CD8-positive, alpha-beta memory T cell (primary cell): ENCODE measurements around the gene CCDC136. TPM values are rescaled to one million over a fixed set of nuclear protein-coding genes. Genes with fewer than 3 reads are reported as not detected.

Source experiments
- CTCF ChIA-PET: fragments of 350-600 bp; sonication (Branson Sonifier 250); formaldehyde crosslinking; loops from one replicate; lab custom pipeline; 2021; ENCODE audit warnings: antibody characterized with exemption; lab: Charles Lee
- POLR2A ChIA-PET: fragments of 350-600 bp; sonication (Branson Sonifier 250); formaldehyde crosslinking; loops from one replicate; lab custom pipeline; 2021; ENCODE audit warnings: antibody characterized with exemption; lab: Charles Lee
- DNase-seq, 5 donors: peaks; one replicate each; pipeline versions ENCODE4 v3.0.0 to v3.0.0-alpha.2; 2020 to 2022; ENCODE audit warnings: mixed read lengths in 1 of 5
- H3K27ac ChIP-seq: one replicate; pipeline ENCODE4 v1.7.0; 2013; ENCODE audit warnings: low read depth, mild to moderate bottlenecking, low read length, moderate library complexity
- H3K27me3 ChIP-seq: 2 replicates; pipeline ENCODE4 v1.7.0; 2013; ENCODE audit warnings: low read length, mild to moderate bottlenecking; ENCODE audit not compliant: insufficient read depth, poor library complexity, severe bottlenecking
- H3K36me3 ChIP-seq: 2 replicates; pipeline ENCODE4 v1.7.0; 2013; ENCODE audit warnings: mild to moderate bottlenecking, low read length, moderate library complexity; ENCODE audit not compliant: insufficient read depth
- H3K4me1 ChIP-seq: 2 replicates; pipeline ENCODE4 v1.7.0; 2013; ENCODE audit warnings: mild to moderate bottlenecking, low read length, moderate library complexity; ENCODE audit not compliant: insufficient read depth
- H3K4me3 ChIP-seq: 2 replicates; pipeline ENCODE4 v1.7.0; 2013; ENCODE audit warnings: mild to moderate bottlenecking, low read length
- H3K9me3 ChIP-seq: 2 replicates; pipeline ENCODE4 v1.7.0; 2013; ENCODE audit warnings: mild to moderate bottlenecking, low read length
- H3K27ac Mint-ChIP-seq, 8 donors: one replicate each; pipeline ENCODE4 v1.8.0; 2020 to 2021; ENCODE audit warnings: mixed read lengths in 8 of 8, mild to moderate bottlenecking in 6 of 8, inconsistent platforms in 3 of 8, moderate library complexity in 3 of 8
- H3K27me3 Mint-ChIP-seq, 2 donors: one replicate each; pipeline ENCODE4 v1.8.0; 2020 to 2021; ENCODE audit warnings: mixed read lengths in 2 of 2, mild to moderate bottlenecking in 1 of 2, moderate library complexity in 1 of 2
- H3K36me3 Mint-ChIP-seq, 3 donors: one replicate each; pipeline ENCODE4 v1.8.0; 2020 to 2021; ENCODE audit warnings: mixed read lengths in 3 of 3, inconsistent platforms in 1 of 3, mild to moderate bottlenecking in 1 of 3
- H3K4me1 Mint-ChIP-seq, 3 donors: one replicate each; pipeline ENCODE4 v1.8.0; 2020 to 2021; ENCODE audit warnings: mixed read lengths in 3 of 3, inconsistent platforms in 1 of 3, mild to moderate bottlenecking in 1 of 3
- H3K4me3 Mint-ChIP-seq, 7 donors: one replicate each; pipeline ENCODE4 v1.8.0; 2020 to 2021; ENCODE audit warnings: mixed read lengths in 7 of 7, mild to moderate bottlenecking in 6 of 7, moderate library complexity in 4 of 7, inconsistent platforms in 2 of 7
- H3K9me3 Mint-ChIP-seq, 5 donors: one replicate each; pipeline ENCODE4 v1.8.0; 2020 to 2022; ENCODE audit warnings: mixed read lengths in 5 of 5, mild to moderate bottlenecking in 3 of 5, moderate library complexity in 2 of 5, inconsistent platforms in 1 of 5
- polyA plus RNA-seq: library from polyadenylated mRNA; unstranded; fragments of 300-500 nt; fragmentation: Illumina TruSeq; gene quantifications from one replicate; pipeline ENCODE4 v1.2.3, GENCODE V29; 2021
- total RNA-seq, 2 experiments: library from RNA; stranded (reverse); gene quantifications; one replicate each; pipeline ENCODE4 v1.2.3, GENCODE V29; 2021

CCDC136 gene
- total and polyA plus RNA-seq, 3 experiments from 2014 or later = 2.6 to 9.0 (median 8.7) TPM

DNA sequence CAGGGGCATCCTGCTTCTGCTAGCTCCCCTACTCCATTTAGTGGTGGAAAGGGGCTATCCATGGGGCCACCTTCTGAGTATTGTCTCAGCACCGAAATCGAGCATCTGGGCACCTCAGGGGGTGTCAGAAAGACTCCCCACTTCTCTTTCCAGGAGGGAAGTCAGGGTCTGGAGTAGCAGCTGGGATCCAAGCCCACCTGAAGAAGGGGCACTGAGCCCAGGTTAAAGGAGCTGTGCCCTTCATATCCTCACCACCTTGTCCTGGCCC lies 41.0 kb downstream of the CCDC136 start:
- DNase-seq = no peak
- Mint-ChIP-seq H3K36me3 (no peaks in the 10 kb centered on the region), H3K27ac (no peak overlapping the region), H3K27me3 (peaks cover 20 to 28% of the 10 kb centered on the region in 2 donors), H3K4me1 (peaks cover 6 to 21% (median 12%) of the 10 kb centered on the region in 3 donors), H3K9me3 (no peaks in the 10 kb centered on the region), H3K4me3 (no peak overlapping the region)
- Histone ChIP-seq H3K36me3 (no peaks in the 10 kb centered on the region), H3K4me1 (peaks cover 7% of the 10 kb centered on the region), H3K27ac (peak overlapping the region; percentile 74), H3K4me3 (no peak overlapping the region), H3K27me3 (peaks cover 15% of the 10 kb centered on the region), H3K9me3 (no peaks in the 10 kb centered on the region)
- CTCF ChIA-PET = interaction anchor here (1.4 kb wide), 1 partner anchor 9 kb away, joined by 4 read pairs; no protein-coding TSS in a partner anchor
- POLR2A ChIA-PET = no interaction called here

DNA sequence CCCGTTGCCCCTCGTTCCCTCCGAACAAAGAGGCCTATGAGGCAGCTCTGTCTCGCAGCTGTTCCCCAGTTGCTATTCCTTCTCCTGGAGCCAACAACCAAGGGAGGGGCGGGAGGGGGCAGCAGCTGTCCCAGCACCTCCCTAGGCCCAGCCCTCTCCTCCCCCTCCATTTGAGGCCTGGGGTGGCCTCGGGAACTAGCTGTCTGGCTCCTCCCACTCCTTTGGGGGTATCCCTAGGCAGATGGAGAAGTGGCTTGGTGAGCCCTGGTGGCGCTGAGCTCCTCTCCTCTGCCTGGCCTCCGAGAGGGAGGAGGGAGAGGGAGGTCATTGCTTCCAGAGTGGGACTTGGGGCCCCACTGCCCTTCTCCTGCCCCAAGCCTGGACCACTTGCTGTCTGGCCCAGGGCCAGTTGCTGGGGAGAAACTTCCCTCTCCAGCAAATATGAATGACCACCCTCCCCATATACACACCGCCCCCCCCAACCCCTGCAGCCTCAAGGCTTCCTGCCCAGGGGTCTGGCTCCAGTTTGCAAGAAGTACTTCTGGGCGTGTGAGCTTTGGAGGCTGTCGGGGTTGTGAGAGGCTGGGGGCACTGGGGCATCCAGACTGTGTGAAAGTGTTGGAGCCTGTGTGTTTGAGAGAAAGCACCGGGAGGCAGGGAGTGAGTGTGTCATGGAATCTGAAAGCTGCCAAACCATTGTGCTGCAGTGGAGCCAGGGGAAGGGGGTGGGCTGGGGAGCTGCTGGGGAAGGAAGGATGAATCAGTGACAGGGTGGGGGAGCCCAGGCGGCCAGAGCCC lies 41.6 kb downstream of the CCDC136 start:
- no peaks in the 10 kb centered on the region for H3K9me3 Mint-ChIP-seq
- CTCF ChIA-PET = interaction anchor here (1.4 kb wide), 1 partner anchor 9 kb away, joined by 4 read pairs; no protein-coding TSS in a partner anchor
- no peak for DNase-seq
- Histone ChIP-seq H3K27me3 (peaks cover 14% of the 10 kb centered on the region), H3K9me3 (no peaks in the 10 kb centered on the region), H3K4me1 (peaks cover 7% of the 10 kb centered on the region), H3K36me3 (no peaks in the 10 kb centered on the region), H3K27ac (peak overlapping the region; percentile 74), H3K4me3 (no peak overlapping the region)
- no peaks in the 10 kb centered on the region for H3K36me3 Mint-ChIP-seq
- peaks cover 19 to 23% of the 10 kb centered on the region in 2 donors for H3K27me3 Mint-ChIP-seq
- H3K4me3 Mint-ChIP-seq = peak overlapping the region in 1 of 7 donors; percentile 59
- POLR2A ChIA-PET = no interaction called here
- H3K27ac Mint-ChIP-seq = no peak overlapping the region
- peaks cover 6 to 21% (median 12%) of the 10 kb centered on the region in 3 donors for H3K4me1 Mint-ChIP-seq

DNA sequence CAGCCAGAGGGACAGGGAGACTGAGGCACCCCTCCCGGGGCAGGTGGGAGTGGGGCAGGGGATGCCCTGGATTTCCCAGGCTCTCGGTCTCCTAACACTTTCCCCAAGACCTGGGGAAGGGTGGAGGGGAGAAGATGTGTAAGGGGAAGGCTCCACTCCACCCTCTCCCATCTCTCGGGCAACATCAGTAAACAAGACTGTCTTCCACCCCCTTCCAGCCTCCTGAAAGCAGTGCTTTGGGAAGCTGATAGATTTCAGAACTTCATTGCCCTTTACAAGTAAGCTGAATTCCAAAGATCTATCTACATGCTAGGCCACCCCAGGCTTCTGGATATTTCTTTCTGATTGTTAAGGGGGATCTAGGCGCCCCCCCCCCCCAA lies 42.2 kb downstream of the CCDC136 start:
- POLR2A ChIA-PET = no interaction called here
- H3K4me3 Mint-ChIP-seq = no peak overlapping the region
- peaks cover 6 to 21% (median 12%) of the 10 kb centered on the region in 3 donors for H3K4me1 Mint-ChIP-seq
- CTCF ChIA-PET = no interaction called here
- Histone ChIP-seq H3K36me3 (no peaks in the 10 kb centered on the region), H3K4me1 (peaks cover 7% of the 10 kb centered on the region), H3K27ac (no peak overlapping the region), H3K4me3 (no peak overlapping the region), H3K27me3 (peaks cover 9% of the 10 kb centered on the region), H3K9me3 (no peaks in the 10 kb centered on the region)
- peaks cover 14 to 18% of the 10 kb centered on the region in 2 donors for H3K27me3 Mint-ChIP-seq
- no peaks in the 10 kb centered on the region for H3K9me3 Mint-ChIP-seq
- H3K27ac Mint-ChIP-seq = no peak overlapping the region
- DNase-seq = no peak
- H3K36me3 Mint-ChIP-seq = no peaks in the 10 kb centered on the region

DNA sequence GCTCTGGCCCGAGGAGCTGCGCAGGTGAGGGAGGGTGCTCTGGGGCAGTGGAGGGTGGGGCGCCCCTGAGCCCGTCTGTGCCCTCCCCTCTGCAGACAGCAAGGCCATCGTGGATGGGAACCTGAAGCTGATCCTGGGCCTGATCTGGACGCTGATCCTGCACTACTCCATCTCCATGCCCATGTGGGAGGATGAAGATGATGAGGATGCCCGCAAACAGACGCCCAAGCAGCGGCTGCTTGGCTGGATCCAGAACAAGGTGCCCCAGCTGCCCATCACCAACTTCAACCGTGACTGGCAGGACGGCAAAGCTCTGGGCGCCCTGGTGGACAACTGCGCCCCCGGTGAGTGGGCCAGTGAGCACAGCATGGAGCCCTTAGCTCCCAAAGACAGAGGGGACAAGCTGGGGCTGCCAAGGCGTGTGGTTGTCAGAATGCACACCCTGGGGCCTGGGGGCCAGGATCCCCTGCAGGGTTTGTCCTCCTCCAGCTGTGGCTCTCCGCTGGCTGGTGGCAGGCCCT lies 43.5 kb downstream of the CCDC136 start:
- H3K4me1 ChIP-seq = no peaks in the 10 kb centered on the region
- H3K27ac Mint-ChIP-seq = no peak overlapping the region
- no peak overlapping the region for H3K4me3 ChIP-seq
- H3K4me1 Mint-ChIP-seq = peaks cover 4 to 13% (median 5%) of the 10 kb centered on the region in 3 donors
- ChIA-PET POLR2A (no interaction called here), CTCF (interaction anchor here (1.8 kb wide), 1 partner anchor 48 kb away, joined by 7 read pairs; no protein-coding TSS in a partner anchor)
- H3K36me3 ChIP-seq = no peaks in the 10 kb centered on the region
- DNase-seq = no peak
- H3K4me3 Mint-ChIP-seq = no peak overlapping the region
- H3K27ac ChIP-seq = no peak overlapping the region
- no peaks in the 10 kb centered on the region for H3K9me3 ChIP-seq
- H3K9me3 Mint-ChIP-seq = no peaks in the 10 kb centered on the region
- peaks cover 7 to 9% of the 10 kb centered on the region in 2 donors for H3K27me3 Mint-ChIP-seq
- no peaks in the 10 kb centered on the region for H3K36me3 Mint-ChIP-seq
- H3K27me3 ChIP-seq = no peaks in the 10 kb centered on the region

DNA sequence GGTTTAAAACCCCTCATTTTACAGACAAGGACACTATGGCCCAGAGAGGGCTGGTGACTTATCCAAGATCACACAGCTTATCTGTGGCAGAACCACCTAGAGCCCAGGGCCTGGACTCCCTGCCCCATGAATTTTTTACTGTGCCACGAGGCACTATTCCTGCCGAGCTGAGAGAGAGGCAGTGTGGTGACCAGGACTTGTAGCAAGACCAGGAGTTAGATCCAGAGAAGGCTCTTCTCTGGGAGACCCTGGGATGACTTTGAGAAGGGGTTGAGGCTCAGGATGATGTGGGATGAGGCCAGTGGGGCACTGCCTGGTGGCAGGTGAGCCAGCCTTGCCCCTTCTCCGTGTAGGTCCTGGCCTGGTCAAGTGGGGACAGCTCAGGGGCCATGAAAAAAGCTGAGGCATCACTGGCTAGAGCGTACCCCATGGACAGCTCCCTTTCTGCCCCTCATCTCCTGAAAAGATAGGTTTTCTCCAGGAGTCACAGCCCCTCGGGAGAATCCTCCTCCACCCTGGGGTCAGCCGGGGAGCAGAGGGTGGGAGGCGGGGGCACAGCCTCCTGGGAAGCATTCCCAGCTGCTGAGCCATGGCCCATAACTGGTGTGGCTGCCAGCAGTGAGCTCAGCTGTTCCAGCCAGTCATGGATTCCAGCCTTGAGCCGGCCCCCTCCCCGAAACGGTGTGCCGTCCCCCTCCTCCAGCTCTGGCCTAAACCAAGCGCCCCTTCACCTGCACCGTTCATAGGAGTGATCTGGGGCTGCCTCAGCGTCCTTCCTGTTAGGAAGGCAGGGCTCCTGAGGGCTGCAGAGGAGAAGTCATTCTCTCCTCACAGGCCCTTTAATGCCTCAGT lies 44.2 kb downstream of the CCDC136 start:
- no peak for DNase-seq
- Histone ChIP-seq H3K4me3 (no peak overlapping the region), H3K36me3 (no peaks in the 10 kb centered on the region), H3K9me3 (no peaks in the 10 kb centered on the region), H3K27me3 (no peaks in the 10 kb centered on the region), H3K27ac (no peak overlapping the region), H3K4me1 (no peaks in the 10 kb centered on the region)
- H3K27ac Mint-ChIP-seq = peak overlapping the region in 1 of 8 donors; percentile 36
- CTCF ChIA-PET = interaction anchor here (1.8 kb wide), 1 partner anchor 48 kb away, joined by 7 read pairs; no protein-coding TSS in a partner anchor
- H3K9me3 Mint-ChIP-seq = no peaks in the 10 kb centered on the region
- H3K4me1 Mint-ChIP-seq = peaks cover 0 to 7% (median 0%) of the 10 kb centered on the region in 3 donors
- no peak overlapping the region for H3K4me3 Mint-ChIP-seq
- H3K27me3 Mint-ChIP-seq = peaks cover 1 to 4% of the 10 kb centered on the region in 2 donors
- POLR2A ChIA-PET = no interaction called here
- no peaks in the 10 kb centered on the region for H3K36me3 Mint-ChIP-seq

DNA sequence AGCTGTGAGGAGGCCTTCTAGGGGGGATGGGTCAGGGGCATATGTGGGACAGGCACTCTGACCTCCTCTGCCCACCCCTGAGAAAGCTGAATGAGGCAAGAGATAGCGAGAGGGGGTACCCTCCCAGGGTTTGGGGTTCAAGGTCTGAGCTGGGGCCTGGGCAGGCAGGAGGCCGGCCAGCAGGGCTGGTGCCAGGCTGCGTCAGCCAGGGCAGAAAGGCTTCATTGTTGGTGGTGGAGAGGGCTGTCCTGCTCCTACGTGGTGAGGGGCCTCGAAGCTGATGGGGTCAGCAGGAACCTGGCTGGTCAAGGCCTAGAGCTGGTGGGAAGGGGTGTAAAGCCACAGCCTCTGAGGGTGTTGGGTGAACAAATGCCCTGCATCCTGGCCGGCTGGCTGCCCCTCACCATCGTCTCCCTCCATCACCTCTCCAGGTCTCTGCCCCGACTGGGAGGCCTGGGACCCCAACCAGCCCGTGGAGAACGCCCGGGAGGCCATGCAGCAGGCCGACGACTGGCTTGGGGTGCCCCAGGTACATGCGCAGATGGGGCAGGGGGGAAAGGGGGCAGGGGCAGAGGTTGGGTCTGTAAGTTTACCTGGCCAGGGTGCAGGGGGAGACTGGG lies 45.1 kb downstream of the CCDC136 start:
- ChIA-PET POLR2A (no interaction called here), CTCF (interaction anchor here (1.8 kb wide), 1 partner anchor 47 kb away, joined by 7 read pairs; no protein-coding TSS in a partner anchor)
- DNase-seq = no peak
- Histone ChIP-seq H3K36me3 (no peaks in the 10 kb centered on the region), H3K27ac (no peak overlapping the region), H3K27me3 (no peaks in the 10 kb centered on the region), H3K9me3 (no peaks in the 10 kb centered on the region), H3K4me1 (no peaks in the 10 kb centered on the region), H3K4me3 (no peak overlapping the region)
- peak overlapping the region in 1 of 8 donors; percentile 36 for H3K27ac Mint-ChIP-seq
- H3K27me3 Mint-ChIP-seq = peaks cover 1 to 4% of the 10 kb centered on the region in 2 donors
- H3K4me3 Mint-ChIP-seq = no peak overlapping the region
- H3K4me1 Mint-ChIP-seq = no peaks in the 10 kb centered on the region
- H3K9me3 Mint-ChIP-seq = no peaks in the 10 kb centered on the region
- no peaks in the 10 kb centered on the region for H3K36me3 Mint-ChIP-seq

DNA sequence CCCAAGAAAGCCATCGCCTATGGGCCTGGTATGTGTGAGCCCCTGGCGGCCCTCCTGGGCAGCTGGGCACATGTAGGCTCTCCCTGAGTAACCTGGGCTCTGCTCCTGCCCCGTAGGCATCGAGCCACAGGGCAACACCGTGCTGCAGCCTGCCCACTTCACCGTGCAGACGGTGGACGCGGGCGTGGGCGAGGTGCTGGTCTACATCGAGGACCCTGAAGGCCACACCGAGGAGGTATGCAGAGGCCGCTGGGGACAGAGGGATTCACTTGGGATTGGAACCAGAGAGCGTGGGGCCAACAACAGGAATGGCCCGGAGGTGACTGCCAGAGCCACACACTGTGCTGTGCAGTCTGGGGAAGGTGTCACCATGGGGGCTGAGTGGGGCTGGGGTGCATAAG lies 45.8 kb downstream of the CCDC136 start:
- Mint-ChIP-seq H3K4me3 (no peak overlapping the region), H3K27me3 (no peaks in the 10 kb centered on the region), H3K27ac (peak overlapping the region in 1 of 8 donors; percentile 21), H3K36me3 (no peaks in the 10 kb centered on the region), H3K4me1 (peaks cover 0 to 1% (median 0%) of the 10 kb centered on the region in 3 donors), H3K9me3 (no peaks in the 10 kb centered on the region)
- no peak overlapping the region for H3K27ac ChIP-seq
- CTCF ChIA-PET = interaction anchor here (1.8 kb wide), 1 partner anchor 46 kb away, joined by 7 read pairs; no protein-coding TSS in a partner anchor
- no peak overlapping the region for H3K4me3 ChIP-seq
- no peaks in the 10 kb centered on the region for H3K27me3 ChIP-seq
- POLR2A ChIA-PET = interaction anchor here (0.6 kb wide), 1 partner anchor 46 kb away, joined by 4 read pairs; no protein-coding TSS in a partner anchor
- DNase-seq = no peak
- H3K4me1 ChIP-seq = no peaks in the 10 kb centered on the region
- H3K36me3 ChIP-seq = no peaks in the 10 kb centered on the region
- no peaks in the 10 kb centered on the region for H3K9me3 ChIP-seq
